ENCODE results near the gene ENDOD1. TPM values are rescaled to one million over a fixed set of nuclear protein-coding genes. Genes with fewer than 3 reads are reported as not detected.

Gene ENDOD1
- polyA plus RNA-seq, 3 donors: 1.3 to 3.4 (median 3.2) TPM

DNA sequence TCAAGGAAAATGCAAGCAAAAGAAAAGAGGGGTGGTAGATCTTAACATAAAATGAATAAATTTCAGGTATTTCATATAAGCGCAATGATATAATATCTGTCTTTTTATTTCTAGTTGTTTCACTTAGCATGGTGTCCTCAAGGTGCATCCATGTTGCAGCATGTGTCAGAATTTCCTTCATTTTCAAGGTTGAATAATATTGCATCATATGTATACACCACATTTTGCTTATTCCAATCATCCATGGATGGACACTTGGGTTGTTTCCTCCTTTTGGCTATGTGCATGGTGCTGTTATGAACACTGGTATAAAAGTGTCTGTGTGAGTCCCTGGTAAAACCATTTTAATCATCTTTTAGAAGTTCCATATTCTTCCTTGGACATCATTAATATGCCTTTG, 47.4 kb upstream of the ENDOD1 start:
- H3K4me3 ChIP-seq (replicated peaks in 1 of 3; ENCODE audit: low read depth in 2 of 3, low read length in 3 of 3): no peak overlapping the region
- no CpG with 5 or more reads among the region's 1 CpG for WGBS (ENCODE audit: insufficient coverage)
- Mint-ChIP-seq H3K4me3 (no peak overlapping the region), H3K27me3 (ENCODE audit: low read depth in 3 of 3) (peaks cover 11 to 28% (median 20%) of the 10 kb centered on the region in 3 donors), H3K36me3 (no peaks in the 10 kb centered on the region), H3K4me1 (no peaks in the 10 kb centered on the region), H3K9me3 (peaks cover 4 to 13% (median 7%) of the 10 kb centered on the region in 7 donors), H3K27ac (no peak overlapping the region)
- no peak overlapping the region for H3K9ac ChIP-seq (ENCODE audit: insufficient read depth, low read length, poor library complexity, severe bottlenecking)
- peaks cover 0 to 7% of the 10 kb centered on the region in 2 donors for H3K9me3 ChIP-seq (replicated peaks in 1 of 2; ENCODE audit: control insufficient read depth in 1 of 2, insufficient read depth in 1 of 2, low read length in 2 of 2)
- DNase-seq: no peak
- intact Hi-C loops (cut with micrococcal nuclease): no loop called here
- H3K4me2 ChIP-seq (replicated peaks; ENCODE audit: extremely low read depth, low read length, poor library complexity, severe bottlenecking): no peak overlapping the region
- H3K36me3 ChIP-seq (replicated peaks in 1 of 2; ENCODE audit: control insufficient read depth in 1 of 2, insufficient read depth in 2 of 2, low read length in 2 of 2): no peaks in the 10 kb centered on the region
- no peak overlapping the region for H2AFZ ChIP-seq (ENCODE audit: insufficient read depth, low read depth, low read length, poor library complexity, severe bottlenecking)
- TF ChIP-seq, protein P1, sequence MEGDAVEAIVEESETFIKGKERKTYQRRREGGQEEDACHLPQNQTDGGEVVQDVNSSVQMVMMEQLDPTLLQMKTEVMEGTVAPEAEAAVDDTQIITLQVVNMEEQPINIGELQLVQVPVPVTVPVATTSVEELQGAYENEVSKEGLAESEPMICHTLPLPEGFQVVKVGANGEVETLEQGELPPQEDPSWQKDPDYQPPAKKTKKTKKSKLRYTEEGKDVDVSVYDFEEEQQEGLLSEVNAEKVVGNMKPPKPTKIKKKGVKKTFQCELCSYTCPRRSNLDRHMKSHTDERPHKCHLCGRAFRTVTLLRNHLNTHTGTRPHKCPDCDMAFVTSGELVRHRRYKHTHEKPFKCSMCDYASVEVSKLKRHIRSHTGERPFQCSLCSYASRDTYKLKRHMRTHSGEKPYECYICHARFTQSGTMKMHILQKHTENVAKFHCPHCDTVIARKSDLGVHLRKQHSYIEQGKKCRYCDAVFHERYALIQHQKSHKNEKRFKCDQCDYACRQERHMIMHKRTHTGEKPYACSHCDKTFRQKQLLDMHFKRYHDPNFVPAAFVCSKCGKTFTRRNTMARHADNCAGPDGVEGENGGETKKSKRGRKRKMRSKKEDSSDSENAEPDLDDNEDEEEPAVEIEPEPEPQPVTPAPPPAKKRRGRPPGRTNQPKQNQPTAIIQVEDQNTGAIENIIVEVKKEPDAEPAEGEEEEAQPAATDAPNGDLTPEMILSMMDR (IDR thresholded peaks at IDR 0.05): no peak
- H3K27ac ChIP-seq (ENCODE audit: low read depth in 1 of 2, low read length in 2 of 2): no peak overlapping the region
- H3K79me2 ChIP-seq (ENCODE audit: insufficient read depth, low read length): no peaks in the 10 kb centered on the region
- no peaks in the 10 kb centered on the region for H3K4me1 ChIP-seq (ENCODE audit: control insufficient read depth in 1 of 2, insufficient read depth in 2 of 2, low read length in 2 of 2)
- H3K27me3 ChIP-seq (ENCODE audit: control insufficient read depth in 2 of 2, insufficient read depth in 2 of 2, low read length in 2 of 2): peaks cover 3 to 15% of the 10 kb centered on the region in 2 donors
- no peaks in the 10 kb centered on the region for H4K20me1 ChIP-seq (ENCODE audit: insufficient read depth, low read length)

DNA sequence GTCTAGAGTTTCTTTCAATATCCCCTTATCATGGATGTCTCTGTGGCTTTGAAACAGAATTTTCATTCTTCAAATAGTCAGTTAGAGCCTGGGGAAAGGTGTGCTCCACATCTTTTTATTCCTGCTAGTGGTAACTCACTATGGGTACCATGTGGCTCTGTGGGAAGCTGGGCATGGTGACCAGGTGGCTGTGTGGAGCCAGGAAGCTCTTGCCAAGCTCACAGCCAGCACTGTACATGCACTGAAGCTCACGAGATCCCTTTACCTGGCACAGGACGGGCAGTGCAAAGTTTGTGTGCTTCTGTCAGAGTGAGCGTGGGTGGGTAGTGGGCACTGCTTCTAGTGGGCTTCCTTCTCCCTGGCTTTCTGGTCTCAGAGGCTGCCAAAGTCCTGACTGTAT, 46.7 kb upstream of the ENDOD1 start:
- Mint-ChIP-seq H3K36me3 (no peaks in the 10 kb centered on the region), H3K4me3 (no peak overlapping the region), H3K27ac (no peak overlapping the region), H3K9me3 (peaks cover 3 to 10% (median 6%) of the 10 kb centered on the region in 7 donors), H3K27me3 (ENCODE audit: low read depth in 3 of 3) (peaks cover 10 to 22% (median 20%) of the 10 kb centered on the region in 3 donors), H3K4me1 (no peaks in the 10 kb centered on the region)
- no peaks in the 10 kb centered on the region for H3K36me3 ChIP-seq (replicated peaks in 1 of 2; ENCODE audit: control insufficient read depth in 1 of 2, insufficient read depth in 2 of 2, low read length in 2 of 2)
- H3K27ac ChIP-seq (ENCODE audit: low read depth in 1 of 2, low read length in 2 of 2): no peak overlapping the region
- peaks cover 0 to 4% of the 10 kb centered on the region in 2 donors for H3K9me3 ChIP-seq (replicated peaks in 1 of 2; ENCODE audit: control insufficient read depth in 1 of 2, insufficient read depth in 1 of 2, low read length in 2 of 2)
- DNase-seq: no peak
- intact Hi-C loops (cut with micrococcal nuclease): no loop called here
- H3K27me3 ChIP-seq (ENCODE audit: control insufficient read depth in 2 of 2, insufficient read depth in 2 of 2, low read length in 2 of 2): peaks cover 0 to 9% of the 10 kb centered on the region in 2 donors
- H3K9ac ChIP-seq (ENCODE audit: insufficient read depth, low read length, poor library complexity, severe bottlenecking): no peak overlapping the region
- no peaks in the 10 kb centered on the region for H3K79me2 ChIP-seq (ENCODE audit: insufficient read depth, low read length)
- H4K20me1 ChIP-seq (ENCODE audit: insufficient read depth, low read length): no peaks in the 10 kb centered on the region
- no peak overlapping the region for H3K4me2 ChIP-seq (replicated peaks; ENCODE audit: extremely low read depth, low read length, poor library complexity, severe bottlenecking)
- no peak overlapping the region for H3K4me3 ChIP-seq (replicated peaks in 1 of 3; ENCODE audit: low read depth in 2 of 3, low read length in 3 of 3)
- 92% methylated on average over 3 of the region's 3 CpGs for WGBS (ENCODE audit: insufficient coverage)
- H3K4me1 ChIP-seq (ENCODE audit: control insufficient read depth in 1 of 2, insufficient read depth in 2 of 2, low read length in 2 of 2): no peaks in the 10 kb centered on the region
- no peak overlapping the region for H2AFZ ChIP-seq (ENCODE audit: insufficient read depth, low read depth, low read length, poor library complexity, severe bottlenecking)
- TF ChIP-seq, protein P1 (IDR thresholded peaks at IDR 0.05): no peak

All from CD14-positive monocyte (primary cell).